Stimulated activated CD4-positive, alpha-beta T cell treated with anti-CD3 and anti-CD28 coated beads, Interleukin-1b, Interleukin-23, amount 100 ng/mL, for 24 hours (primary cell): ENCODE data around the gene CDH20.
"Not testable (repeated sequence)": the region's sequence is repeated elsewhere in the genome, so short reads cannot be mapped to it uniquely, and the experiment has no call there.

Source experiments
- DNase-seq, 4 experiments: peaks; one replicate each; pipeline ENCODE4 v3.0.0-alpha.2; 2020; ENCODE audit warnings: low read depth in 4 of 4, low spot score in 1 of 4

CDH20 gene

DNA sequence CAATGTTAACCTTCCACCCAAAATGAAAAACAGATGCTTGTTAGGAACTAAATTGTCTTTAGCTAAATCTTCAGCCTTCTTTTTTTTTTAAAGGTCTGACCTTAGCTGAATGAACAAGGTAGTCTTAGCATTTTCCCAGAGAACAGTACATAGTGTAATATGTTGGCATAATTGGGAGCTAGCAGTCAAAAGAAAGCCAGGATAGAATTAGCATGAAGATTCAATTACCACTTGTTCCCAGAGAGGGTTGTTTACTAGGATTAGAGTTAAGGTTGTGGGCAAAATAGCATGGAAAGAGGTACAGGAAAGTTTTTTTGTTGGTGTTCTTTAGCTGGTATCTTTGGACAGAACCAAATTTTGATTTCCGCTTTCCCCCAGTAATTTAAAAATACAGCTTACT is 6.9 kb downstream of the CDH20 start:
- DNase-seq = no peak

GRCh38 chr18:61348230-61348629 is 15.0 kb downstream of the CDH20 start:
- no peak for DNase-seq

- DNase-seq = no peak
Measured at GRCh38 chr18:61350578-61350977, 17.3 kb downstream of the CDH20 start.

DNA sequence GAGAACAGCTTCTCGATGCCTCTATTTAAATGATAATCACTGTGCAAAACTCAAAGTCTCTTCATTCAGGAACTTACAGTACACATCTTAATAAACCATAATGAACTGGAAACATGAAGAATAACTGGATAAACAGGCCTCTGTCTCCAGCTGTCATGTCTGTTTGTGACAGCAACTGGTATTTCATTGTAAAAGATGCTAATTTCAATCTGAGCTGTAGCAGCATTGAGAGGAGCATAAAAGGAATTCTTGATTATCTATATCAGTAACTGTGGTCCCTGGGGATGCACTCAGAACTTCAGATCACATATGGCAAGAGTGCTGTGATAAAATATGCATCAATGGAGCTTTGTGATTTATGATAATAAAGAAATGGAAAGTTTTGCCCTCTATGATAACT is 18.8 kb downstream of the CDH20 start:
- DNase-seq = no peak

DNA sequence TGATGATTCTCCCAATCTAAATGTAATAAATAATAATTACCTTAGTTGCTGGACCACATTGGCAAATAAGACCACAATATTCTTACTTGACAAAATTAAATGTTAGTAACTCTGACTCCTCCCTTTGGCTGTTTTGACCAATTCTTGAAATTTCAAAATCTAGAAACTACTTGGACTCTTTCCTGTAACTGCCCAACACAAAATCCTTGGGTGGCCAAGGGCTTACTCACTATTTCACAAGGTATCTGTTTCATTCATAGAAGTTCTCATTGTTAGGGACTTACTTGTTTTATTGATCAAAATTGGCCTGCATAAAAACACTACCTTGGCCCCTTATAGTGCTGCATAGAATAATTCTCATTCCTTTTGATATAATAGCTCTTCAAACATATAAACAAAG is 19.4 kb downstream of the CDH20 start:
- DNase-seq = no peak

- no peak for DNase-seq
Measured at GRCh38 chr18:61360404-61361383, 27.5 kb downstream of the CDH20 start.

- no peak for DNase-seq
Measured at GRCh38 chr18:61362511-61362910, 29.3 kb downstream of the CDH20 start.

DNA sequence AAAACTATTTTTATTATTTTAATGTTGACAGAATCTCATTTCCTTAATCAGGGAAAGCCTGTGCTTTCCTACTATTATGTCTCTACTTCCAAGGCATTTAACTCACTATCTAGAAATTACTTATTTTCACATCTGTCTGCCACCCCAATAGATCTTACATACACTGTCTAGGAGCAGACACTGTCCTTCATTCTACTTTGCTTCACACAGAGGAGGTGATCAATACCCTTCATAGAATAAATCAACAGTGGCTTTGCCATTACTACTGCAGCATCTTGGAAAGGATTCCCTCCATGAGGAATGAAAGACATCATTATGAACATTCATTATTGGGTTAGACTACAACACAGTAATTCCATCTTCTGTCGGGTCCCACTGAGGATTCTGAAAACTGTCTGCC is 31.7 kb downstream of the CDH20 start:
- no peak for DNase-seq

GRCh38 chr18:61368001-61368400 is 34.8 kb downstream of the CDH20 start:
- no peak for DNase-seq

GRCh38 chr18:61369671-61370070 is 36.4 kb downstream of the CDH20 start:
- DNase-seq = not testable (repeated sequence)

DNA sequence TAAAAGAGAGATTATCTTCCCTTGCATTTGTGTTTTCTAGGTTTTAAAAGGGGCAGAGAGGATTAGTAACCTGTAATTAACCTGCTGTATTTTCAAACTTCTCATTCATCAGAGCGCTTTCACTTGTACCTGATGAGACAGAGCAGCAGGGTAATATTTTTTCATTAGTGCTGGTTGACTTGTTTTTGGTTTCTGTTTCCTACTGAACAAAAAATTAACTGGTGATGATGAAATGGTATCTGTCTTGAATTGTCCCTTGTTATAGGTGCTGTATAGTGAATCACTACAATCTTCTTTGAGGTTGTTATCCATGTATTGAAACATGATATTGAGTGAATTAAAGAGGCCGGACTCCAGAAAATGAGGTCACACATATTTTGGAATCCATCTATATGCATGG is 37.9 kb downstream of the CDH20 start:
- no peak for DNase-seq

DNA sequence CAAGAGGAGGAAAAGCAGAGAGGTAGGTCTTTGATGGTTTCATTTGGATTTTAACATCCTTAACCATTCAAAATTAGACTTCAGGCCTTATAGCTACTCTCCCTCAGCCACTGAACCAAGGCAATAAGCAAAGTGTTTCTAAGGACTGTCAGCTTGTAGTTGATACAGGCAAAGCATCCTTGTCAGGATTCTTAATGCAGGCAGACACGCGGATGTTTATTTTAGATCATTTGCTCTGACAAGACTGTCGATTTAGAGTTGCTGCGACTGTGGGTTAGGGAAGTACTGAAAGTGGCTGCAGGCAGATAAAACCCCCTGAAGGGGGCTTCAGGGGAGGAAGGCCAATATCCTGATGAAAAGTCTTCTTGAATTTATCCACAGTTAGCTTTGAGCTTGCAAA is 46.6 kb downstream of the CDH20 start:
- DNase-seq = no peak

DNA sequence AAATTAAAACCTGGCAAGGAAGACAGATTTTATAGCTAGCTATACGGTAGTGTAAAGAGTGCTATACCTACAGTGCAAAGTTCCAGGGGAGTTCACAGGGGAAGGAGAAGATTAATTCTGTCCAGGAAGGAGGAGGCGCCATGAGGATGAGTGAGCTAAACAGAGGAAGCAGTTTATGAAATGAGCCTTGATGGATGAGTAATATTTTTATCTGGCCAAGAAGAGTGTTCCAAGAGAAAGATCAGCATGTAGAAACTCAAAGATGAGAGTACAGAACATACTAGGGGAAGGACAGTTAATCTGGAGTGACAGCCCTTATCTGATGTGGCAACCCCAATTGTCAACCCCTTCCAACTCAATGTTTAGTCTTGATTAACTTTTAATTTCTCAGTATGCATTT is 54.8 kb downstream of the CDH20 start:
- no peak for DNase-seq

- no peak for DNase-seq
Measured at GRCh38 chr18:61394983-61395382, 61.8 kb downstream of the CDH20 start.

DNA sequence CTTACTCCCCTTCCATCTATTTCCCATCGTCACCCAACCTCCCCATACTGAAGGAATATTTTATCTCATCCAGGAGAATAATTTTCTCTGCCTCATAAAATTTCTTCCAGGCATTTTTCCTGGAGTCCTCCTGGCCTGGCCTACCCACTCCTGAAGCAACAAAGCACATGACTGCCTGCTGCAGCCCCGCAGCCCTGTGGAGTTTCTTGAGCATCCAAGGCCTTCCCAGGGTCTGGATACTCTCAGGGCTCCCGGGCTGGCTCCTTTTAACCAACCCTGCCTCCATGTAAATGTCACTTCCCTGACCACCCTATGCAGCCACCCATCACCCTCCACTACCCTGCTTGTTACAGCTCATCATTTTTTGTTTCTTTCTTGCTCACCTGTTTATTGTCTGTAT is 64.0 kb downstream of the CDH20 start:
- DNase-seq = no peak

GRCh38 chr18:61398961-61399705 is 65.9 kb downstream of the CDH20 start:
- no peak for DNase-seq

GRCh38 chr18:61400016-61400635 is 66.9 kb downstream of the CDH20 start:
- DNase-seq = no peak

DNA sequence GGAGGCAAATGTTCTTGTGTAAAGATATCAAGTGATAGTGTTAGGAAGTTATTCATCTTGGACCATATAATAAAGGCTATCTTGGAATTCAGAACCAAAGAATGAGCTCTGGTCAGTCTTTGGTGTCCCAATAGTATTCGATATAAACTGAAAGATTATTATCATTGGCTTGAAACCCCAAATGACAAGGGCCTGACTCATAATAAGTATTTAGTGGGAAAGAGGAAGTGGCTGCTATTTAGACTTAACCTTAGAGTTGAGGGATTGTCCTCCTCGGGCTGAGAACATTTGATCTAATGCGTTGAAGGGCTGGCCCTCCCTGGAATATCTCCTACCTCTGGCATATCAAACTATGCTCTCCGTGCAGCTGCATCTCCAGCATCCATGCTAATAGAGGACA is 67.5 kb downstream of the CDH20 start:
- no peak for DNase-seq

- no peak for DNase-seq
Measured at GRCh38 chr18:61402726-61403125, 69.5 kb downstream of the CDH20 start.

DNA sequence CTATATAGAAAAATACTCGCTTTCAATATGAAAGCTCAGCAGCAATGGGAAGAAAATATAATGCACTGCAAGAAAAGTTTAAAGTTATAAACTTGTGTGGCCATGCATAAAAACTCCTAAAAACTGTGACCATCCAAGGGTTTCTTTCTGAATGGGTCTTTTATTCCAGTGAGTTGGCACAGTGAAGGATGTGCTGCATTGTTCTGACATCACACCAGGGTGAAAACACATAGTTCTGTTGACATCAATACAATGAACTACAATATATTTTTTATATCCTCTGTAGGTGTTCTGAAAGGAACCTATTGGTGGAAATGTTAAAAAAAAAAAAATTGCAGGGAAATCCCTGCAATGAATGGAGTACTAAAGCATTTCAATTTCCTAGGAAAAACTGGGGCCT is 80.2 kb downstream of the CDH20 start:
- DNase-seq = no peak

DNA sequence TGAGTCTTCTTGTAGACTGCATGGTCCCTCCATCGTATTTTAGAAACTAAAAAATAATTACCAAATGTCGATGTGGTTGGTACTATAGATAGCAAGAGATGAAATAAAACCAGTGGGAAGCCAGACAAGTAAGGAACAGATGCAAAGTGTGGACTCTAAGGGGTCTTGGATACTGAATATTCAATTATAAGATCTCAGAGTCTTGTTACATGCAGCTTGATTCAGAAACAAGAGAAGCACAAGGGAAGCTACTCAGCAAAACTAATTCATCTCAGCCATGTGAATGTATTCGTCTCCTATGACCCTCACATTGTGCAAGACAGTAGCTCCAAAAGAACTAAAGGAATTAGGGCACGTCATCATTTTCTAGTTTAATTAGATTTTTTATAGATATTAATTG is 80.9 kb downstream of the CDH20 start:
- no peak for DNase-seq

- no peak for DNase-seq
Measured at GRCh38 chr18:61419763-61420162, 86.5 kb downstream of the CDH20 start.
